Subcutaneous adipose tissue (tissue), 4 donors: ENCODE measurements around the gene PKLR. TPM values are rescaled to one million over a fixed set of nuclear protein-coding genes. Genes with fewer than 3 reads are reported as not detected.

Source experiments
- CTCF ChIP-seq: fragments of 450-650 bp; IDR thresholded peaks from one replicate; pipeline ENCODE4 v1.5.1; 2016; ENCODE audit warnings: low read depth, mild to moderate bottlenecking, control low read depth, antibody characterized with exemption, moderate library complexity
- total RNA-seq, 4 donors: library from RNA; depleted of rRNA; stranded (reverse); fragments of >200 nt; gene quantifications; one replicate each; pipeline ENCODE4 v1.1.0, GENCODE V29; 2016

PKLR gene
- total RNA-seq, 4 donors from 2014 or later: not detected

GRCh38 chr1:155321639-155322503 is 20.6 kb upstream of the PKLR start:
- TF ChIP-seq CTCF: no peak

GRCh38 chr1:155320661-155321617 is 19.7 kb upstream of the PKLR start, which contains the start of gene RUSC1:
RUSC1 (plus strand) TSS chr1:155320894; CDS start chr1:155321774, 880 bp downstream.
- TF ChIP-seq CTCF: no peak

- TF ChIP-seq CTCF: no peak
These were observed 19.0 kb upstream of the PKLR start for GRCh38 chr1:155320252-155320651.

GRCh38 chr1:155319536-155319935 is 18.3 kb upstream of the PKLR start:
- TF ChIP-seq CTCF: no peak

- no peak for TF ChIP-seq CTCF
These were observed 16.8 kb upstream of the PKLR start for GRCh38 chr1:155318082-155318481.

- TF ChIP-seq CTCF: no peak
These were observed 15.7 kb upstream of the PKLR start for GRCh38 chr1:155316922-155317321.

- no peak for TF ChIP-seq CTCF
These were observed 12.0 kb upstream of the PKLR start for GRCh38 chr1:155313261-155313660.
